Endothelial cell of umbilical vein (primary cell): ENCODE results near the gene CSNK1G1. TPM values are rescaled to one million over a fixed set of nuclear protein-coding genes. Genes with fewer than 3 reads are reported as not detected.
A peak's percentile ranks its signal among the peaks of the same experiment; 100 is the strongest.

Source experiments
- BruUV-seq: library from RNA; stranded (reverse); fragments of 400-500 nt; replicated peaks from 2 replicates; lab custom pipeline; 2021; lab: Mats Ljungman, UMichigan
- CTCF ChIA-PET: fragments of 300-600, 350-600 bp; sonication (Branson Sonifier 250); formaldehyde crosslinking; loops from one replicate; lab custom pipeline; 2021; ENCODE audit warnings: antibody characterized with exemption, inconsistent platforms; lab: Charles Lee
- POLR2A ChIA-PET: fragments of 300-600, 350-600 bp; sonication (Branson Sonifier 250); formaldehyde crosslinking; loops from one replicate; lab custom pipeline; 2021; ENCODE audit warnings: antibody characterized with exemption, inconsistent platforms; lab: Charles Lee
- DNase-seq: peaks from one replicate; pipeline ENCODE4 v3.0.0-alpha.2; 2011; ENCODE audit warnings: low read depth, low spot score
- FAIRE-seq: peaks from 2 replicates; lab custom pipeline; 2011; peaks lifted over from hg19 to GRCh38; lab: Jason Lieb, UNC
- H2AFZ ChIP-seq: 2 replicates; pipeline ENCODE4 v1.6.0; 2012; ENCODE audit warnings: low read depth, low read length, control low read depth, inconsistent platforms
- H3K27ac ChIP-seq: 2 replicates; pipeline ENCODE4 v1.5.1; 2011; ENCODE audit warnings: low read depth, mild to moderate bottlenecking, control low read depth, low read length, moderate library complexity; ENCODE audit not compliant: insufficient read depth
- H3K27me3 ChIP-seq, 2 experiments: 2 replicates each; pipeline versions ENCODE4 v1.6.0 to v1.6.1; 2011; ENCODE audit warnings: low read length in 2 of 2, mixed read lengths in 1 of 2; ENCODE audit not compliant: control insufficient read depth in 2 of 2, insufficient read depth in 2 of 2
- H3K36me3 ChIP-seq, 2 experiments: 2 replicates in 1 of 2; 3 replicates in 1 of 2; pipeline ENCODE4 v1.5.1; 2011; ENCODE audit warnings: low read length in 2 of 2, mild to moderate bottlenecking in 1 of 2, moderate library complexity in 1 of 2; ENCODE audit not compliant: control insufficient read depth in 2 of 2, insufficient read depth in 2 of 2; ENCODE audit errors: extremely low read depth in 1 of 2
- H3K4me1 ChIP-seq: 3 replicates; pipeline ENCODE4 v1.5.1; 2011; ENCODE audit warnings: mild to moderate bottlenecking, low read length; ENCODE audit not compliant: control insufficient read depth, insufficient read depth; ENCODE audit errors: extremely low read depth
- H3K4me2 ChIP-seq: 2 replicates; pipeline ENCODE4 v1.6.1; 2011; ENCODE audit warnings: low read length, control low read depth, mixed read lengths; ENCODE audit not compliant: insufficient read depth
- H3K4me3 ChIP-seq, 3 experiments: fragments of 200-600 bp in 1 of 3; sonication (generic), shearing (Covaris generic) in 1 of 3; replicated peaks in 1 of 3; 2 replicates each; pipeline ENCODE4 v1.5.1; 2011 to 2016; ENCODE audit warnings: control low read depth in 3 of 3, low read length in 3 of 3, mild to moderate bottlenecking in 2 of 3, inconsistent platforms in 1 of 3, low read depth in 1 of 3, moderate library complexity in 1 of 3; ENCODE audit not compliant: insufficient read depth in 1 of 3
- H3K79me2 ChIP-seq: 2 replicates; pipeline ENCODE4 v1.6.0; 2012; ENCODE audit warnings: low read length, inconsistent platforms; ENCODE audit not compliant: control insufficient read depth, insufficient read depth
- H3K9ac ChIP-seq: replicated peaks from 2 replicates; pipeline ENCODE3; 2011; ENCODE audit warnings: low read length, control low read depth; ENCODE audit not compliant: insufficient read depth; ENCODE audit errors: extremely low read depth
- H3K9me1 ChIP-seq: replicated peaks from 3 replicates; pipeline ENCODE4 v1.6.0; 2011; ENCODE audit warnings: mild to moderate bottlenecking, low read length; ENCODE audit not compliant: control insufficient read depth, insufficient read depth; ENCODE audit errors: extremely low read depth
- H3K9me3 ChIP-seq: replicated peaks from 2 replicates; pipeline ENCODE4 v1.5.1; 2012; ENCODE audit warnings: low read length, inconsistent platforms; ENCODE audit not compliant: control insufficient read depth, insufficient read depth
- H4K20me1 ChIP-seq: replicated peaks from 2 replicates; pipeline ENCODE3; 2011; ENCODE audit warnings: mild to moderate bottlenecking, low read length; ENCODE audit not compliant: control insufficient read depth, insufficient read depth; ENCODE audit errors: extremely low read depth
- EZH2 ChIP-seq: IDR thresholded peaks from 2 replicates; pipeline ENCODE4 v1.6.1; 2012; ENCODE audit warnings: borderline replicate concordance, low read depth, mild to moderate bottlenecking, moderate library complexity, low read length, inconsistent platforms; ENCODE audit not compliant: severe bottlenecking
- GATA2 ChIP-seq: IDR thresholded peaks from 2 replicates; pipeline ENCODE4 v1.7.0; 2011; ENCODE audit warnings: low read depth, mild to moderate bottlenecking, moderate library complexity, mixed read lengths, low read length; ENCODE audit not compliant: insufficient read length, insufficient read depth
- JUN ChIP-seq: IDR thresholded peaks from 2 replicates; pipeline ENCODE4 v1.6.1; 2011; ENCODE audit warnings: borderline replicate concordance, low read depth; ENCODE audit not compliant: insufficient read length, insufficient read depth
- dilution Hi-C: fragments of 300-500 bp; cut with MboI; formaldehyde crosslinking; loops from one replicate; pipeline ENCODE4 v1.15.0; 2019; ENCODE audit warnings: low sequenced_read_pairs; ENCODE audit not compliant: extremely low pct_ligation_motif_present
- intact Hi-C: fragments of 100-400 bp; cut with micrococcal nuclease; formaldehyde crosslinking; loops from one replicate; pipeline ENCODE4 v1.10.0; 2022
- polyA plus RNA-seq, 4 experiments: library from polyadenylated mRNA; depleted of rRNA in 3 of 4; stranded (reverse) in 3 of 4; unstranded in 1 of 4; fragments of >200 nt; gene quantifications; 2 replicates each; pipeline versions ENCODE4 v1.2.1 to v1.2.3, GENCODE V29; 2011 to 2012; ENCODE audit warnings: missing spikeins in 1 of 4
- total RNA-seq: library from RNA; stranded (reverse); gene quantifications from 2 replicates; pipeline ENCODE4 v1.2.3, GENCODE V29; 2021
- TF ChIP-seq, protein P1 (sequence below), 2 donors: IDR thresholded peaks; 1 replicate in 1 of 2; 2 replicates in 1 of 2; pipeline ENCODE4 v1.5.1; 2011; ENCODE audit warnings: low read length in 2 of 2, mild to moderate bottlenecking in 2 of 2, moderate library complexity in 2 of 2, control low read depth in 1 of 2, inconsistent platforms in 1 of 2, low read depth in 1 of 2; ENCODE audit not compliant: insufficient read depth in 1 of 2; ENCODE audit errors: extremely low read depth in 1 of 2

The CSNK1G1 gene
- total and polyA plus RNA-seq, 2 donors (not counting 3 experiments of a cell fraction or from before 2014, with no cell fraction given) = 9.0 to 31.7 TPM

DNA sequence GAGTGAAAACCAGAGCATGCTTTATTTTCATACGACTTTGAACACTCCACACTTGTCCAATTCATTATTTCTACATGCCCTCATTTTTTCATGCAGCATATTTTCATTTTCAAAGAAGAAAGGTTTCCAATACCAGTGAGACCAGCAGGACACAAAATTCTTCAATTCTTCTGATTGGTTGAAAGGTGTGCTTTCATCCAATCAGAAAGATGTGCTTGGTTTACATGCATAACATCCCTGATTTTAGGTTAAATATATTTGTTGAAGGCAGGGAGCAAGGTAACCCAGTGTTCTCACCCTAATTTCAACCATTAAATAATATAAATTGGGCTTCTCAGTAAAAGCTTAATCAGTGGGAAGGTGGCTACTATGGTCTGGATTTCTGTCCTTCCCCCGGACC is 145.6 kb downstream of the CSNK1G1 start:
- POLR2A ChIA-PET = no interaction called here
- no peaks in the 10 kb centered on the region for H3K9me1 ChIP-seq
- H3K36me3 ChIP-seq = peaks cover 0 to 10% of the 10 kb centered on the region in 2 experiments
- H3K9me3 ChIP-seq = no peaks in the 10 kb centered on the region
- CTCF ChIA-PET = interaction anchor here (0.8 to 2.4 kb wide), 26 partner anchors 10 to 518 kb away, joined by 3 to 44 read pairs (median 5); partner anchors contain the start of genes CSNK1G1, PCLAF and TRIP4
- H3K4me3 ChIP-seq = no peak overlapping the region
- H3K79me2 ChIP-seq = no peaks in the 10 kb centered on the region
- DNase-seq = no peak
- intact Hi-C loops = loop anchor here (10.0 kb wide), 1 partner anchor 444 kb away; no protein-coding TSS in a partner anchor
- FAIRE-seq = no peak
- BruUV-seq = no TSS peak
- no peak overlapping the region for H3K27ac ChIP-seq
- no peaks in the 10 kb centered on the region for H4K20me1 ChIP-seq
- TF ChIP-seq EZH2 (no peak), JUN (no peak)
- no peak overlapping the region for H2AFZ ChIP-seq
- H3K4me1 ChIP-seq = peaks cover 2% of the 10 kb centered on the region
- no peaks in the 10 kb centered on the region for H3K27me3 ChIP-seq
- H3K4me2 ChIP-seq = no peak overlapping the region
- dilution Hi-C loops = no loop called here
- H3K9ac ChIP-seq = no peak overlapping the region

DNA sequence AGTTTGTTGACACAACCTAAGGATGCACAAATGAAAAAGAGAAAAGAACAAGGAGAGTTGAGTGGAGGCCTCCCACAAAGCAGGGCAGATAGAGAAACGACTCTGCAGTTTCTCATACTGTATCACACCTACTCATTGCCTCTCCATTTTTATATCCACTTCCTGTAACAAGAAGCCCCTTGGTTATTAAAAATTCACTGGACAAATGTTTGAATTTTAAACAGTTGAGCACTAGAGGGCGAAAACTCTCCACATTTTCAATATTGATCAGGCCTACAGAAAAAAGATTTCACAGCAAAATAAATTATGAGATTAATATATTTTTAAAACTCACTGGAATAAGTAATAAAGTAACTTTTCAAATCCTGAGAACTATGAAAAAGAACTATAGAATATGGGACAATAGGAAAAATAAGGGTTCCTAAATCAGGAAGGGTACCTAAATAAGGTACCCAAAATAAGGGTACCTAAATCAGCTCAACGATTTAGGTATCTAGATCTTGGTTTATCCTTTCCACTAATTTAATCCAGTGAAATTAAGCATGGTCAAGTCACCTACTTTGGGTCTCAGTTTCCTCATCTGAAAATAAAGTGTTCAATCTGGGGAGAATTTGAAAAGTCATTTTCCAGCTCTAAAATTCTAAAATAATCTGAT is 146.2 kb downstream of the CSNK1G1 start:
- ChIA-PET POLR2A (no interaction called here), CTCF (interaction anchor here (0.6 to 2.4 kb wide), 27 partner anchors 10 to 518 kb away, joined by 3 to 44 read pairs (median 5); partner anchors contain the start of genes CSNK1G1, PCLAF and TRIP4)
- no peak overlapping the region for H3K9ac ChIP-seq
- intact Hi-C loops (loop anchor here (1.0 to 10.0 kb wide), 2 partner anchors 146 to 445 kb away; partner anchors contain the start of gene CSNK1G1), dilution Hi-C loops (no loop called here)
- no peak overlapping the region for H3K4me2 ChIP-seq
- BruUV-seq = no TSS peak
- peaks cover 2% of the 10 kb centered on the region for H3K4me1 ChIP-seq
- no peaks in the 10 kb centered on the region for H3K79me2 ChIP-seq
- no peak for TF ChIP-seq GATA2
- TF ChIP-seq, protein P1, sequence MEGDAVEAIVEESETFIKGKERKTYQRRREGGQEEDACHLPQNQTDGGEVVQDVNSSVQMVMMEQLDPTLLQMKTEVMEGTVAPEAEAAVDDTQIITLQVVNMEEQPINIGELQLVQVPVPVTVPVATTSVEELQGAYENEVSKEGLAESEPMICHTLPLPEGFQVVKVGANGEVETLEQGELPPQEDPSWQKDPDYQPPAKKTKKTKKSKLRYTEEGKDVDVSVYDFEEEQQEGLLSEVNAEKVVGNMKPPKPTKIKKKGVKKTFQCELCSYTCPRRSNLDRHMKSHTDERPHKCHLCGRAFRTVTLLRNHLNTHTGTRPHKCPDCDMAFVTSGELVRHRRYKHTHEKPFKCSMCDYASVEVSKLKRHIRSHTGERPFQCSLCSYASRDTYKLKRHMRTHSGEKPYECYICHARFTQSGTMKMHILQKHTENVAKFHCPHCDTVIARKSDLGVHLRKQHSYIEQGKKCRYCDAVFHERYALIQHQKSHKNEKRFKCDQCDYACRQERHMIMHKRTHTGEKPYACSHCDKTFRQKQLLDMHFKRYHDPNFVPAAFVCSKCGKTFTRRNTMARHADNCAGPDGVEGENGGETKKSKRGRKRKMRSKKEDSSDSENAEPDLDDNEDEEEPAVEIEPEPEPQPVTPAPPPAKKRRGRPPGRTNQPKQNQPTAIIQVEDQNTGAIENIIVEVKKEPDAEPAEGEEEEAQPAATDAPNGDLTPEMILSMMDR (IDR thresholded peaks at IDR 0.05; ENCODE audit: extremely low read depth in 1 of 2, insufficient read depth in 1 of 2, low read depth in 1 of 2, low read length in 2 of 2) = peak; percentile 20 to 31
- H4K20me1 ChIP-seq = no peaks in the 10 kb centered on the region
- DNase-seq = peak; percentile 77
- H3K27me3 ChIP-seq = no peaks in the 10 kb centered on the region
- peaks cover 0 to 10% of the 10 kb centered on the region in 2 experiments for H3K36me3 ChIP-seq
- no peak overlapping the region for H2AFZ ChIP-seq
- H3K9me1 ChIP-seq = no peaks in the 10 kb centered on the region
- FAIRE-seq = no peak
- no peak overlapping the region for H3K4me3 ChIP-seq
- no peak overlapping the region for H3K27ac ChIP-seq
- no peaks in the 10 kb centered on the region for H3K9me3 ChIP-seq
